Fibroblast of lung (primary cell): Measurements from ENCODE around the gene WDR59.
"Not testable (repeated sequence)": the region's sequence is repeated elsewhere in the genome, so short reads cannot be mapped to it uniquely, and the experiment has no call there.

ENCODE experiments used
- CTCF ChIP-seq, 2 donors: IDR thresholded peaks in 1 of 2; conservative IDR thresholded peaks in 1 of 2; 1 replicate in 1 of 2; 2 replicates in 1 of 2; pipeline ENCODE4 v1.5.1; 2011 to 2012; ENCODE audit warnings: low read length in 2 of 2, control low read depth in 1 of 2, inconsistent platforms in 1 of 2, low read depth in 1 of 2, mild to moderate bottlenecking in 1 of 2
- EZH2 ChIP-seq: IDR thresholded peaks from 2 replicates; pipeline ENCODE4 v1.5.1; 2012; ENCODE audit warnings: low read length, control low read depth, mild to moderate bottlenecking; ENCODE audit errors: missing control alignments

- TF ChIP-seq EZH2; CTCF (conservative IDR thresholded peaks at IDR 0.05 in 1 of 2, IDR thresholded peaks at IDR 0.05 in 1 of 2; ENCODE audit: low read depth in 1 of 2, low read length in 2 of 2): not testable (repeated sequence)
These were observed 76.2 kb downstream of the WDR59 start for GRCh38 chr16:74908759-74909158.
